ENCODE results near the gene GABRD.

GABRD gene

GRCh38 chr1:2073382-2074230 lies 54.5 kb downstream of the GABRD start:
- no peaks in the 10 kb centered on the region for H3K79me2 ChIP-seq (ENCODE audit: insufficient read depth, low read length)
- no peaks in the 10 kb centered on the region for H3K4me1 ChIP-seq (ENCODE audit: insufficient read depth, low read length, poor library complexity, severe bottlenecking)
- no peak overlapping the region for H3K4me3 ChIP-seq (ENCODE audit: low read length, poor library complexity, severe bottlenecking)
- H4K20me1 ChIP-seq (ENCODE audit: insufficient read depth, low read length, poor library complexity, severe bottlenecking) = no peaks in the 10 kb centered on the region
- H3K9me3 ChIP-seq (ENCODE audit: insufficient read depth, low read depth, low read length) = peaks cover 8% of the 10 kb centered on the region; the same call in 1 of the 2 replicates
- TF ChIP-seq EZH2phosphoT487 (IDR thresholded peaks at IDR 0.05; ENCODE audit: borderline replicate concordance) = no peak
- TF ChIP-seq, protein P1, sequence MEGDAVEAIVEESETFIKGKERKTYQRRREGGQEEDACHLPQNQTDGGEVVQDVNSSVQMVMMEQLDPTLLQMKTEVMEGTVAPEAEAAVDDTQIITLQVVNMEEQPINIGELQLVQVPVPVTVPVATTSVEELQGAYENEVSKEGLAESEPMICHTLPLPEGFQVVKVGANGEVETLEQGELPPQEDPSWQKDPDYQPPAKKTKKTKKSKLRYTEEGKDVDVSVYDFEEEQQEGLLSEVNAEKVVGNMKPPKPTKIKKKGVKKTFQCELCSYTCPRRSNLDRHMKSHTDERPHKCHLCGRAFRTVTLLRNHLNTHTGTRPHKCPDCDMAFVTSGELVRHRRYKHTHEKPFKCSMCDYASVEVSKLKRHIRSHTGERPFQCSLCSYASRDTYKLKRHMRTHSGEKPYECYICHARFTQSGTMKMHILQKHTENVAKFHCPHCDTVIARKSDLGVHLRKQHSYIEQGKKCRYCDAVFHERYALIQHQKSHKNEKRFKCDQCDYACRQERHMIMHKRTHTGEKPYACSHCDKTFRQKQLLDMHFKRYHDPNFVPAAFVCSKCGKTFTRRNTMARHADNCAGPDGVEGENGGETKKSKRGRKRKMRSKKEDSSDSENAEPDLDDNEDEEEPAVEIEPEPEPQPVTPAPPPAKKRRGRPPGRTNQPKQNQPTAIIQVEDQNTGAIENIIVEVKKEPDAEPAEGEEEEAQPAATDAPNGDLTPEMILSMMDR (conservative IDR thresholded peaks at IDR 0.05; ENCODE audit: low read length) = no peak
- H2AFZ ChIP-seq (ENCODE audit: low read length) = no peak overlapping the region
- H3K27me3 ChIP-seq (ENCODE audit: insufficient read depth, low read length, poor library complexity, severe bottlenecking) = no peaks in the 10 kb centered on the region
- no peak overlapping the region for H3K4me2 ChIP-seq (ENCODE audit: low read depth, low read length, poor library complexity, severe bottlenecking)
- no peaks in the 10 kb centered on the region for H3K9me2 ChIP-seq (replicated peaks; ENCODE audit: low read depth, low read length)
- H3K36me3 ChIP-seq (ENCODE audit: insufficient read depth, low read length) = no peaks in the 10 kb centered on the region
- H3F3A ChIP-seq (ENCODE audit: low read depth) = no peaks in the 10 kb centered on the region
- no peak overlapping the region for H3K9ac ChIP-seq (ENCODE audit: low read depth, low read length, poor library complexity, severe bottlenecking)

DNA sequence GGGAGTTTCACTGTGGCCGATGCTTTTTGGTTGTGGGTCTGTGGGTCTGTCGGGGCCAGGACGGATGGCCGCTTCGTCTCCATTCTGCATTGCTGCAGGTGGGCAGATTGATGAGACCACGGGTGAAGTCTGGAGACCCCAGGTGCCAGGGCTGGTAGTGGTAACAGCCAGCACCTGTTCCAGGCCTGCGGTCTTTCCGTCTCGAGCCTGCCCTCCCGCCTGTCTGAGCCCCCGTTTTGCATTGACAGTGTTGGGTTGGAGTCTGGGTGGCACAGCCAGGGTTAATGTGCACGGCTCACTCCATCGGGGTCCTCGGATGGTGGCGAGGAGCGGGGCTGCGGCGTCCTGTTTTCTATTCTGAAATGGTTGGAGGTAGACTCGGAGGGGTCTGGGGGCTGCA lies 55.3 kb downstream of the GABRD start:
- no peak overlapping the region for H3K4me3 ChIP-seq (ENCODE audit: low read length, poor library complexity, severe bottlenecking)
- peaks cover 8% of the 10 kb centered on the region; the same call in 1 of the 2 replicates for H3K9me3 ChIP-seq (ENCODE audit: insufficient read depth, low read depth, low read length)
- H3K36me3 ChIP-seq (ENCODE audit: insufficient read depth, low read length) = no peaks in the 10 kb centered on the region
- no peaks in the 10 kb centered on the region for H3F3A ChIP-seq (ENCODE audit: low read depth)
- no peak overlapping the region for H2AFZ ChIP-seq (ENCODE audit: low read length)
- no peaks in the 10 kb centered on the region for H3K9me2 ChIP-seq (replicated peaks; ENCODE audit: low read depth, low read length)
- no peak overlapping the region for H3K9ac ChIP-seq (ENCODE audit: low read depth, low read length, poor library complexity, severe bottlenecking)
- no peaks in the 10 kb centered on the region for H4K20me1 ChIP-seq (ENCODE audit: insufficient read depth, low read length, poor library complexity, severe bottlenecking)
- no peak overlapping the region for H3K4me2 ChIP-seq (ENCODE audit: low read depth, low read length, poor library complexity, severe bottlenecking)
- H3K79me2 ChIP-seq (ENCODE audit: insufficient read depth, low read length) = no peaks in the 10 kb centered on the region
- H3K4me1 ChIP-seq (ENCODE audit: insufficient read depth, low read length, poor library complexity, severe bottlenecking) = no peaks in the 10 kb centered on the region
- H3K27me3 ChIP-seq (ENCODE audit: insufficient read depth, low read length, poor library complexity, severe bottlenecking) = no peaks in the 10 kb centered on the region
- no peak for TF ChIP-seq EZH2phosphoT487 (IDR thresholded peaks at IDR 0.05; ENCODE audit: borderline replicate concordance)
- TF ChIP-seq, protein P1 (conservative IDR thresholded peaks at IDR 0.05; ENCODE audit: low read length) = no peak

DNA sequence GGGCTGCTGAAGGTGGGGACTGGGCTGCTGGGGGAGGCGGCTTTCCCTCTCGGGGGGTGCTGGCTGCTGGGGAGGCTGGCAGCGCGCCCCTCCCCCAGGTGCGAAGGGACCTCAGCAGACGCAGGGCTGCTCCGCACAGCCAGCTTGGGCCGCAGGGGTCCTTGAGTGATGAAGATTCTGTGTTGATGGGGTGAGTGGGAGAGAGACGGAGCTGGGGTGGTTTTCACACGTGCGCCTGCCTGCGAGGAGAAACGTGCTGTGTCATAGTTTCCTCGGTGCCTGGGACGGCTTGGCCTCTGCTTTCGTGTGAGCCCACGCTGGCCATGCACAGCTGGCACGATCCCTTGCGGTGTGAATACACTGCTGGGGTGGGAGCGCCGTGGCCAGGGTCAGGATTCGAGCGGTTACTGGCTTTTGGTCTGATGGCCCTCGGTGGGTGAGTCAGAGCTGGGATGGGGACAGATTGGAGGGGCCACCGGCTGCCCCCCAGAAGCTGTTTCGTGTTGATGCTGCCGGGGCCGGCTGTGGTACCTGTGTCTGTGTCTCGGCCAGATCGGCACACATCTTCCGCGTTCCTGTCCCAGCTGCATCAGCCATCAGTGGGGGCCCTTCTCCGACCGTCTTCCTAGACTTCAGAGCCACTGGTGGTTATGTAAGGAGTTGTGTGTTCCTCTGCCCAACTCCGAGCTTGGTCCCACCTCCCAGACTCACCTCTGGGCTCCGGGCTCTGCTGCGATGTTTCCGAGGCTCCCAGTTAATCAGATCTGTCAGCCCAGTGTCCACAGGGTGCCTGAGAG lies 56.0 kb downstream of the GABRD start:
- Histone ChIP-seq H3K9me2 (replicated peaks; ENCODE audit: low read depth, low read length) (no peaks in the 10 kb centered on the region), H3K4me3 (ENCODE audit: low read length, poor library complexity, severe bottlenecking) (no peak overlapping the region), H3F3A (ENCODE audit: low read depth) (no peaks in the 10 kb centered on the region), H3K36me3 (ENCODE audit: insufficient read depth, low read length) (no peaks in the 10 kb centered on the region), H3K9me3 (ENCODE audit: insufficient read depth, low read depth, low read length) (peaks cover 16% of the 10 kb centered on the region; the same call in 1 of the 2 replicates), H3K79me2 (ENCODE audit: insufficient read depth, low read length) (no peaks in the 10 kb centered on the region), H3K9ac (ENCODE audit: low read depth, low read length, poor library complexity, severe bottlenecking) (no peak overlapping the region), H2AFZ (ENCODE audit: low read length) (no peak overlapping the region), H3K4me2 (ENCODE audit: low read depth, low read length, poor library complexity, severe bottlenecking) (no peak overlapping the region), H3K27me3 (ENCODE audit: insufficient read depth, low read length, poor library complexity, severe bottlenecking) (no peaks in the 10 kb centered on the region), H3K4me1 (ENCODE audit: insufficient read depth, low read length, poor library complexity, severe bottlenecking) (no peaks in the 10 kb centered on the region), H4K20me1 (ENCODE audit: insufficient read depth, low read length, poor library complexity, severe bottlenecking) (no peaks in the 10 kb centered on the region)
- TF ChIP-seq, protein P1 (conservative IDR thresholded peaks at IDR 0.05; ENCODE audit: low read length) = no peak
- TF ChIP-seq EZH2phosphoT487 (IDR thresholded peaks at IDR 0.05; ENCODE audit: borderline replicate concordance) = no peak
